NCI-H1417 (cell line): ENCODE results near the gene BMP6.
"Not testable (repeated sequence)": the region's sequence is repeated elsewhere in the genome, so short reads cannot be mapped to it uniquely, and the experiment has no call there.

Experiments used
- DNase-seq, 3 experiments: peaks; one replicate each; lab custom pipeline; 2025; lab: John Stamatoyannopoulos, UW

Gene BMP6

DNA sequence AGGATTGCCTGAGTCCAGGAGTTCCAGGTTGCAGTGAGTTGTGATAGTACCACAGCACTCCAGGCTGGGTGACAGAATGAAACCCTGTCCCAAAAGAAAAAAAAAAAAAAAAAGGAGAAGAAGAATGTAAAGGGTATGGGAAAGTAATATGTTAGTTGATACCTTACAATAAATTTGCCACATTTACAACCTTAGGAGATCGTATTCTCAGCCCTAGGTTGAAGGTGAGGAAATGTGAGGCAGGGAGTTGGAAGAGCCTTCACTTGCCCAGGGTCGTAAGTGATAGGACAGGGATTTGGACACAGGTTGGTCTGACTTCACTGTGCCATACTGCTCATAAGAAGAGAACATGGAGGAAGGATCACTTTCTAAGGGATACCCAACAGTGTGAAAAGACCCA, 68.6 kb downstream of the BMP6 start:
- DNase-seq: no peak

- DNase-seq: no peak
These were observed 71.5 kb downstream of the BMP6 start for GRCh38 chr6:7797386-7797785.

DNA sequence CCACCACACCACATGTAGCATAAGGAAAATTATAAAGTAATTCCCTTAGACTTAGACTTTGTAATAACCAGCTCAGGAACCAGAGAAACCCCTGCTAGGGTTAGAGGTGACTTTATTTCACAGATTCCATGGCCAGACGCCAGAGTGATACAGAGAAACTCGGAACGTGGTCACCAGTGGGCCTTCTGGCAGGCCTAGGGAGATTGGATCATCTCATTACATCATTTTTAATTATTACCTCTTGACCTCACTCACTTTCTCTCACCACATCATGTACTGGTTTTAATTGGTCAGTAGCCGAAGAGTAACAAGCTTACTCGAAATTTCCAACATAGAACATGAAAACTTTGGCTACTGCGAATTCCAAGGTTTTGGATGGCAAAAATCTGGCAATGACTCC, 72.9 kb downstream of the BMP6 start:
- DNase-seq: no peak

- DNase-seq: no peak
These were observed 76.8 kb downstream of the BMP6 start for GRCh38 chr6:7802662-7803061.

DNA sequence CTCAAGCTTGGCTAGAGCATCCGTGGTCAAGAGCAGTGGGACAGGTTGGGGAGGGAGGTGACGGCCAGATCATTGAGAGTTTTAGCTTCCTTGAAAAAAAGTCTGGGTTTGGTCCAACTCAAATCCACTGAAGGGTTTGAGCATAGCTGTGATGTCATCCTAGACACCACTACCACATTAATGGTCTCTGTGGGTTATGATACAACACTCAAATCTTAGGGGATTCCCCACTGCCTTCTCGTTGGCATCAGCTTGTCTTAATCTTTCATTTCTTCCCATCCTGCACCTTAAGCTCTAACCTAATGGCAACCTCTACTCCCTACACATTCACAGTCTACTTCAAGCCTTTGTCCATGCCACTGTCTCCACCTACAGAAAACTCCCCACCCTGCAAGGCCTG, 77.3 kb downstream of the BMP6 start:
- no peak for DNase-seq

- DNase-seq: peak in 1 of 3 experiments; percentile 34
These were observed 79.4 kb downstream of the BMP6 start for GRCh38 chr6:7805078-7805849.

GRCh38 chr6:7805850-7806214, 79.9 kb downstream of the BMP6 start:
- peak in 2 of 3 experiments; percentile 16 to 34 for DNase-seq

- DNase-seq: no peak
These were observed 80.8 kb downstream of the BMP6 start for GRCh38 chr6:7806711-7807110.

GRCh38 chr6:7809346-7809745, 83.4 kb downstream of the BMP6 start:
- no peak for DNase-seq

DNA sequence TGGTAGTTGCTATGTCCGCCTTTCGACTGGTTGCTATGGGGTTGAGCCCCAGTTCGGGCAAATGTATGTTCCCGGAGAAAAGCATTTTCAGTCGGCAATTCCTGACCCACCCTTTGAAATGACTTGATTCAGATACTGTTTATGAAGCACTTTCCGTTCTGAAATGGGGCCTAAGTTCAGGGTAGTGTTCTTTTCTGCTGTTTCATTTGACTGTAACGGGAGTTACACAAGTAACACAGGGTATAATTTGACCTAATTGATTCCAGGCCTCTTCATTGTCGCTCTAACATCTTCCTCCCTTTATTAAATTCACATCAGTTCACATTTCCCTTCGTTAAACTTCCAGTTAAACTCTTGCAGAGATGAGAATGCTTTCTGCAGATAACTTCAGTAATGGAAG, 85.5 kb downstream of the BMP6 start:
- DNase-seq: peak in 1 of 3 experiments; percentile 23

DNA sequence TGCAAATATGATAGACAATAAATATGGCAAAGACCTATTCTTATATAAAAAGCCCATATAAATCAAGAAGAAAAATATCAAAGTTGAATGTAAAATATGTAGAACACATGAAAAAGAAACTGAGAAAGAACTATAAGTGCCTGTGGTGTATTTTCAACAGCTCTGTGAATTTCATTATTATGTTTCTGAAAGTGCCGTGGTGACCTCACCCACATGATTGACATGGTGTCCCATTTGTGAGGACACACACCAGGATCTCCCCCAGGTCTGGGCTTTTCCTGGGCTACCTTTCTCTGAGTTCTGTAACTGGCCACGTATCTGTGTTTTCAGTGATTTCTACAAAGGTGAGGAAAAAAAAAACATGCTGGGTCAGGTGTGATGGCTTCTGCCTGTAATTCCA, 86.7 kb downstream of the BMP6 start:
- DNase-seq: no peak

DNA sequence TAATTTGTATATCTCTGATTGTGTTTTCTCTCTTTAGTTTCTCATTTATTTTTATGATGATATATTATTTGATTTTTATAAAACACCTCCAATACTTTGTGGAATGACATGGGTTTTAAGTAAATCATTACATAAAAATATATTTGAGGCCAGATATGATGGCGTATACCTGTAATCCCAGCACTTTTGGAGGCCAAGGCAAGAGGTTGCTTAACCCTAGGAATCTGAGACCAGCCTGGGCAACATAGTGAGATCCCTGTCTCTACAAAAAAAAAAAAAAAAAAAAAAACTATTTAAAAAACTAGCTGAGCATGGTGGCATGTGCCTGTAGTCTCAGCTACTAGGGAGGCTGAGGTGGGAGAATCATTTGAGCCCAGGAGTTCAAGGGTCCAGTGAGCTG, 87.3 kb downstream of the BMP6 start:
- DNase-seq: no peak

DNA sequence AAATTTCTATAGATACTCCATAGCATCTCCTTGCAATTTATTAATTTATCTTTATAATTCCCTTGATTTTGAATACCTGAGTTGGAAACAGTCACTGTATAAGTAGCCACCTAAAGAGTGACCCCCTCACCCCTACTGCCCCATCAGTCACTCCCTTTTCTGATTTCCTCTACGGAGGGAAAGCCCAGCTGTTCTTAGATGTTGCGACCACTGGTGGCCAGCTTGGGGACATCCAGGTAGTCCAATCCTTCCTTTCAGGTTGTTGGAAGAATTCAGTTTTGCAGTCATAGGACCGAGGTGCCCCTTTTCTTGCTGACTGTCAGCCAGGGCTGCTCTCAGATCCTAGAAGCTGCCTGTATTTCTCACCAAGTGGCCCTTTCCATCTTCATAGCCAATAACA, 87.8 kb downstream of the BMP6 start:
- no peak for DNase-seq

GRCh38 chr6:7815716-7816115, 89.8 kb downstream of the BMP6 start:
- no peak for DNase-seq

- DNase-seq: not testable (repeated sequence)
These were observed 91.3 kb downstream of the BMP6 start for GRCh38 chr6:7817184-7817583.

GRCh38 chr6:7818257-7819214, 92.6 kb downstream of the BMP6 start:
- no peak for DNase-seq

- DNase-seq: no peak
These were observed 93.6 kb downstream of the BMP6 start for GRCh38 chr6:7819431-7820015.

DNA sequence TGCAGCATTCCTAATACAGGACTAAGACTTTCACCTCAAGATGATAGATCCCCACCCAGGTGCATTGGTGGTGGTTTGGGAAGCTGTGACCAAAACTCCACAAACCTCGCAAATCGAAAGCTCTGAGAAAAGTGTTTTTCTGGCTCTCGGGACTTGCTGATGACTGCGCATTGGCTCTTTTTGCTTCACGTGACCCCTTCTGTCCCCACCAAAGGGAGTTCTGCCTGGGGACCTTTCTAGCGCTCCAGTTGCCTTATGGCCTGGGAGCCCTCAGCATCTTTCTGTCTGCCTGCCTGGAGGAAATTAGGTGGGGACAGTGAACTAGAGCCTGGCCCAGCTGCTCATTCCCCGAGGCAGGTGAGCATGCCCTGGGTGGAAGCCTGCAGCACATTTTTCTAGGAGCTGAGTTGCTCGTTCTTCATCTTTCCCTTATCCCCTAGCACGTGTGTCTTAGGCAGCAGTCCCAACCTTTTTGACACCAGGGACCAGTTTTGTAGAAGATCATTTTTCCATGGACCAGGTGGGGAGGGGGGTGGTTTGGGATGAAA, 94.5 kb downstream of the BMP6 start:
- no peak for DNase-seq

DNA sequence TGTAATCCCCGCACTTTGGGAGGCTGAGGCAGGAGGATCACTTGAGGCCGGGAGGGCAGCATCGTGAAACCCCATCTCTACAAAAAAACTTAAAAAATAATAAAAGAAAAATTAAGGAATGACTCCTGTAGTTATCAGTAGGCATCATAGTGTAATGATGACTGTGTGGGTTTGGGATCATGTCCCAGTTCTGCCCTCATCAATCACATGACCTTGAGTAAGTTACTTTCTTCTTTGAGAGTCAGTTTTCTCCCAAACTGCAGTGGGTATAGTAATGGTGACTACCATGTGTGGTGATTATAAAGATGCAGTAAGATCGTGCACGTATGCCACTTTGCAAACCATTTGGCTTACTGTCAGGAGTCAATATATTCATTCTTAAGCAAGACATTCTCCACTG, 95.5 kb downstream of the BMP6 start:
- no peak for DNase-seq

DNA sequence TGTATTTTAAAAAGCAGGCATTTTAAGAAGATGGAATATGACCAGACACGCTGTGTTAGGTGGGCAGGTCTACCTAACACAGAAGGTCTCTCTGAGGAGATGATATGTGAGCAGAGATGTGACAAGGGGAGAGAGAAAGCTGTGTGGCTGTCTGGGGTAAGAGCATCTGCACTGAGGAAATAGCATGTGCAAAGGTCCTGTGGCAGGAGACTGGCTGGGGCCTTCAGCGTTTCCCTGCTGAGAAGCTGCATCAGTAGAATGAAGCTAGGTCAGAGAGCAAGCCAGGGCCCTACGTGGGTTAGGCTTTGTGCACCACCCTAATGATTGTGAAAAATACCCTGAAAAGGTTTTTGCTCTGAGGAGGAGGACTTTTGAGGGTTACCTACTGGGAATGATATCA, 97.7 kb downstream of the BMP6 start:
- DNase-seq: no peak

DNA sequence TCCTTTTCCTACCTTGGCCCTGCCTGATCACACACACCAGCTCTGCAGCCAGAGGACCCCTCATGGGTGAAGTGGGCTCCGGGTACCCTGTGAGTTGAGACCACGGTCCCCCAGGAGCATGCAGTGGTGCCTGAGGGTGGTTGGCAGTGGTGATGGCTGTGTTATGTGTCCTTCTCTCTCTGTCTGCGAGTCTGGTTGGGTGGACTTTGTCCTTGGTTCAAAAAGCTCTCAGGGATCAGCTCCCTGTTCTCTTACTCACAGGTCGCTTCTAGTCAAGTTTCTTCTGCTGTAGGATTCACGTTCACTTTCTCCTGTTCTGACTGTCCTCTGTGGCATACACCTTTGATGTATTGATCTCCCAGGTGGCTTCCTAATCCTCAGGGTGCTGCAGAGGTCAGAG, 100.1 kb downstream of the BMP6 start:
- DNase-seq: no peak

DNA sequence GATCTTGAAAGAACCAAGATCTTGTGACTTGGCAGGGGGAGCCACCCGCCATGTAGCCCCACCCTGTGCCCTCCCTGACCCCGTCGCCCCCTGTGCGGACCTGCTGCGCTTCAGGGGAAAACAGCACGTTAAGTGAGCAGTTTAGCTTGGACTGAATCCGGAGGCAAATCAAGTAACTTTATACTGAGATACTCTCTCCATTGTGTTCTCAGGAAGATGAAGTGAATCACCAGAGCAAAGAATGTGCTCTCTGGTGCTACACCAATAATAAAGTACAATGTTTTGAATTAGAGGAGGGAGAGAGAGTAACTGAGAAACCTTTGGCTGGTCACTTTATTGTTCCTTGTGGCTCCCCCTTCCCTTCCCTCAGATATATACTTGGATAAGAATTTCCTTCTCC, 101.2 kb downstream of the BMP6 start:
- no peak for DNase-seq

DNA sequence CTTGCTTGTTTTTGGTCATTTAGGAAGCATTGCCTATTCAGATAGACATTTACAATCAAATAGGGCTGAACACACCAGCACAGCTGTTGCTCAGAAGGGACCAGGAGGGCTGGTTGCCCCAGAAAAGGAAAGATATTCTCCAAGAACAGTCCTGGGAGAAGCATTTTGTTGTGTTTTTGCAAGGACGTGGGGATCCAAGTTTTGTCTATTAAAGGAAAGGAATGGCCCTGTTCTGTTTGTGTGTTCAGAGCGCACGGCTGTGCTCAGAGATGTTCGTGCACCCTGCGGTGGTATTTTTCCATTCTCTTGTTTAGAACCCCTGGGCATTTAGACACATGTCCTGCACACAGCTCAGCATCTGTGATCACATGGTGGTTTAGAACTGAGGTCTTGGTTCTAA, 102.2 kb downstream of the BMP6 start:
- no peak for DNase-seq
